ENCODE measurements around the gene TPM3. TPM values are rescaled to one million over a fixed set of nuclear protein-coding genes. Genes with fewer than 3 reads are reported as not detected.
A peak's percentile ranks its signal among the peaks of the same experiment; 100 is the strongest.

TPM3 gene
- total and polyA plus RNA-seq, 9 of the 15 experiments (the other 6 are each of a cell fraction or from before 2014, with no cell fraction given): 202 to 604 (median 421) TPM

DNA sequence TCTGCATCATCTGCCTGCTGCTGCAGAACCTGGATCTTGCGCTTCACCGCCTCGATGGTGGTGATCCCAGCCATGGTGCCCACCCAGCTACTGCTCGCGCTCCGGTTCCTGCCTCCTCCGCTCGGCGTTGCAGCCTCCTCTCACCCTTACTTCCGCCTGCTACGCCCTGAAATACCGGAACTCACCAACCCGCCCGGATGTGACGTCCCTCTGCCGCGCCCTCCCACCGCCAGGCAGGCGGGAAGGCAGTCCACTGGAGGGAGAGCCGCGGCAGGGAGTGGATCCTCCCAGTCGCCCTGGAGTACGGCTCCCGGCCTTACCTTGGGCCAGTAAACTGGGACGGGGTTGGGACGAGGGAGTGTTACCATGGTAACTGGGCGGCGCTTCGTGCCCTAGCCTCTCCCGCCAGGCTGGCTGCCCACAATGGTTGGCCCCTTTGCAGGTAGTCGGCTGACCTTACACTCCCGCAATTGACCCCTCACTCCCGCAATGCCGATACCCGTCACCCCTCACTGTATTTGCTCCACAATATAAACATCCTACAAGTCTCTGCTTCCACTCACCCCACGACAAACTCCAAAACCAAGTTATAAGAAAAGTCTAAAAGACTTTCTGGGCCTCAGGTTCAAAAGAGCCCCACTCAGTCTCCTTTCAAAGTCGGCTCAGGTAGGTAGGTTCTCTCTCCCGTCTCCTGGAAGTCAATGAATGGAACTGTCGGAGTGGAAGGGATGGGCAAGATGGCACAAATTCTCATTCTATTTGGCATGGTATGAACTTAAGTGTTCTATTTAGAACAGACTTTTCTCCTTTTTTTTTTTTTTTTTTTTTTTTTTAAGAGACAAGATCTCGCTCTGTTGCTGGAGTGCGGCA is 8.6 kb downstream of the TPM3 start (continued):
- TF ChIP-seq MYBL2 (IDR thresholded peaks at IDR 0.05; ENCODE audit: low read depth): no peak
- TF ChIP-seq MYBL2 (CRISPR knock-in tag; IDR thresholded peaks at IDR 0.05; ENCODE audit: borderline replicate concordance): no peak
- TF ChIP-seq POLR2H (tag; IDR thresholded peaks at IDR 0.05; ENCODE audit: low read depth): peak; percentile 94
- no peak for TF ChIP-seq HDAC3 (IDR thresholded peaks at IDR 0.05; ENCODE audit: borderline replicate concordance, partially characterized antibody)
- TF ChIP-seq L3MBTL2 (IDR thresholded peaks at IDR 0.05): peak; percentile 88
- peak; percentile 80 for TF ChIP-seq MGA (IDR thresholded peaks at IDR 0.05)
- peak; percentile 23; the same call in 1 of the 2 replicates for TF ChIP-seq ZZZ3 (IDR thresholded peaks at IDR 0.05)
- no peak for TF ChIP-seq DEAF1 (CRISPR knock-in tag; IDR thresholded peaks at IDR 0.05)
- peak in 1 of 2 experiments; percentile 99; a peak in 2 of 4 replicates for TF ChIP-seq CSDE1 (IDR thresholded peaks at IDR 0.05)
- TF ChIP-seq, protein P1, sequence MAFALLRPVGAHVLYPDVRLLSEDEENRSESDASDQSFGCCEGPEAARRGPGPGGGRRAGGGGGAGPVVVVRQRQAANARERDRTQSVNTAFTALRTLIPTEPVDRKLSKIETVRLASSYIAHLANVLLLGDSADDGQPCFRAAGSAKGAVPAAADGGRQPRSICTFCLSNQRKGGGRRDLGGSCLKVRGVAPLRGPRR (CRISPR knock-in tag; IDR thresholded peaks at IDR 0.05): no peak
- TF ChIP-seq MTA2 (IDR thresholded peaks at IDR 0.05; ENCODE audit: low read depth): no peak
- no peak for TF ChIP-seq ZNF3 (CRISPR knock-in tag; IDR thresholded peaks at IDR 0.05)
- TF ChIP-seq, protein P2, sequence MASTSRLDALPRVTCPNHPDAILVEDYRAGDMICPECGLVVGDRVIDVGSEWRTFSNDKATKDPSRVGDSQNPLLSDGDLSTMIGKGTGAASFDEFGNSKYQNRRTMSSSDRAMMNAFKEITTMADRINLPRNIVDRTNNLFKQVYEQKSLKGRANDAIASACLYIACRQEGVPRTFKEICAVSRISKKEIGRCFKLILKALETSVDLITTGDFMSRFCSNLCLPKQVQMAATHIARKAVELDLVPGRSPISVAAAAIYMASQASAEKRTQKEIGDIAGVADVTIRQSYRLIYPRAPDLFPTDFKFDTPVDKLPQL (IDR thresholded peaks at IDR 0.05; ENCODE audit: extremely low read depth, insufficient read length): no peak

All from K562 (cell line).